ENCODE data around the gene IMMP1L. TPM values are rescaled to one million over a fixed set of nuclear protein-coding genes. Genes with fewer than 3 reads are reported as not detected.
A peak's percentile ranks its signal among the peaks of the same experiment; 100 is the strongest.
"Not testable (repeated sequence)": the region's sequence is repeated elsewhere in the genome, so short reads cannot be mapped to it uniquely, and the experiment has no call there.

Gene IMMP1L
- total RNA-seq, 1 donor from 2014 or later, result 56.7 TPM

GRCh38 chr11:31509051-31509428 is 382 bp downstream of the IMMP1L start:
- Mint-ChIP-seq H3K36me3 (ENCODE audit: insufficient read depth) (peaks cover 7% of the 10 kb centered on the region), H3K27me3 (no peaks in the 10 kb centered on the region), H3K27ac (peak overlapping the region; percentile 99), H3K4me1 (ENCODE audit: low read depth) (peaks cover 22% of the 10 kb centered on the region), H3K4me3 (ENCODE audit: low read depth) (peak overlapping the region; percentile 89), H3K9me3 (ENCODE audit: low read depth) (no peaks in the 10 kb centered on the region)
- no peak for DNase-seq (ENCODE audit: low spot score, unreplicated experiment)
- TF ChIP-seq CTCF (IDR thresholded peaks at IDR 0.05; ENCODE audit: unreplicated experiment), result no peak

- peaks cover 1% of the 10 kb centered on the region for H3K4me1 Mint-ChIP-seq (ENCODE audit: low read depth)
- H3K27ac Mint-ChIP-seq, result no peak overlapping the region
These were observed 8.9 kb downstream of the IMMP1L start for GRCh38 chr11:31500560-31500959.

DNA sequence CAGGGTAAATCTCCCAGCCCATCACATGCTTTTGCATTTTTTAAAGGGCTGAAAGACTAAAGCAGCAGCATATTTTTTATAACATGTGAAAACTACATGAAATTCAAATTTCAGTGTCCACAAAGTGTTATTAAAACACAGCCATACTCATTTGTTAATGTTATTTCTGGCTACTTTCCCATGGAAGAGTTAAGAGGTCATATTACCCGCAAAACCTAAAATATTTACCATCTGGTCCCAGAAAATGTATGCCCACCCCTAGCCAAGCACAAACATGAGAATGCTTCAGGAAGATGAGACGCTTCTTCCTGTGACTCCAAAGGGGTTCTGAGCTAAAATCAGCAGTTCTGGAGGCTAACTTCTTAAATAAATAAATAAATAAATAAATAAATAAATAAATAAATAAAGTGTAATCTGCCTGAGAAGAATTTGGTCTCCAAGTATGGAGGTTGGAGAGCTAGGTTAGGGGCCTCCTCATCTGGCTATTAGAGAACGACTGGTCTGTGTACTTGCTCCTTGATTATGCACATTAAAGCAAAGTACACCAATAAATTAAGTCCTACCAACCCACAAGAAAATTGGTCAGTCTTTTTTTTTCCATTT is 9.7 kb downstream of the IMMP1L start:
- peaks cover 11% of the 10 kb centered on the region for H3K9me3 Mint-ChIP-seq (ENCODE audit: low read depth)

More at GRCh38 chr11:31500560-31500959, 8.9 kb downstream of the IMMP1L start:
- H3K9me3 Mint-ChIP-seq (ENCODE audit: low read depth), result peaks cover 4% of the 10 kb centered on the region
- no peaks in the 10 kb centered on the region for H3K27me3 Mint-ChIP-seq
- DNase-seq (ENCODE audit: low spot score, unreplicated experiment), result no peak
- H3K4me3 Mint-ChIP-seq (ENCODE audit: low read depth), result no peak overlapping the region
- no peak for TF ChIP-seq CTCF (IDR thresholded peaks at IDR 0.05; ENCODE audit: unreplicated experiment)
- H3K36me3 Mint-ChIP-seq (ENCODE audit: insufficient read depth), result peaks cover 33% of the 10 kb centered on the region

GRCh38 chr11:31493762-31494161 is 15.7 kb downstream of the IMMP1L start:
- not testable (repeated sequence) for H3K27me3 Mint-ChIP-seq; H3K4me3 Mint-ChIP-seq (ENCODE audit: low read depth); H3K4me1 Mint-ChIP-seq (ENCODE audit: low read depth); DNase-seq (ENCODE audit: low spot score, unreplicated experiment); H3K27ac Mint-ChIP-seq
- peaks cover 45% of the 10 kb centered on the region for H3K36me3 Mint-ChIP-seq (ENCODE audit: insufficient read depth)
- peaks cover 11% of the 10 kb centered on the region for H3K9me3 Mint-ChIP-seq (ENCODE audit: low read depth)

More for the DNA sequence above, 9.7 kb downstream of the IMMP1L start:
- Mint-ChIP-seq H3K4me3 (ENCODE audit: low read depth) (no peak overlapping the region), H3K4me1 (ENCODE audit: low read depth) (peaks cover 1% of the 10 kb centered on the region), H3K36me3 (ENCODE audit: insufficient read depth) (peaks cover 41% of the 10 kb centered on the region), H3K27me3 (no peaks in the 10 kb centered on the region), H3K27ac (no peak overlapping the region)
- TF ChIP-seq CTCF (IDR thresholded peaks at IDR 0.05; ENCODE audit: unreplicated experiment), result no peak
- DNase-seq (ENCODE audit: low spot score, unreplicated experiment), result no peak

- Mint-ChIP-seq H3K36me3 (ENCODE audit: insufficient read depth) (peaks cover 42% of the 10 kb centered on the region), H3K4me1 (ENCODE audit: low read depth) (peaks cover 2% of the 10 kb centered on the region), H3K9me3 (ENCODE audit: low read depth) (peaks cover 11% of the 10 kb centered on the region), H3K27me3 (no peaks in the 10 kb centered on the region), H3K27ac (no peak overlapping the region), H3K4me3 (ENCODE audit: low read depth) (no peak overlapping the region)
- no peak for TF ChIP-seq CTCF (IDR thresholded peaks at IDR 0.05; ENCODE audit: unreplicated experiment)
- DNase-seq (ENCODE audit: low spot score, unreplicated experiment), result no peak
These were observed 16.2 kb downstream of the IMMP1L start for GRCh38 chr11:31493235-31493634.

DNA sequence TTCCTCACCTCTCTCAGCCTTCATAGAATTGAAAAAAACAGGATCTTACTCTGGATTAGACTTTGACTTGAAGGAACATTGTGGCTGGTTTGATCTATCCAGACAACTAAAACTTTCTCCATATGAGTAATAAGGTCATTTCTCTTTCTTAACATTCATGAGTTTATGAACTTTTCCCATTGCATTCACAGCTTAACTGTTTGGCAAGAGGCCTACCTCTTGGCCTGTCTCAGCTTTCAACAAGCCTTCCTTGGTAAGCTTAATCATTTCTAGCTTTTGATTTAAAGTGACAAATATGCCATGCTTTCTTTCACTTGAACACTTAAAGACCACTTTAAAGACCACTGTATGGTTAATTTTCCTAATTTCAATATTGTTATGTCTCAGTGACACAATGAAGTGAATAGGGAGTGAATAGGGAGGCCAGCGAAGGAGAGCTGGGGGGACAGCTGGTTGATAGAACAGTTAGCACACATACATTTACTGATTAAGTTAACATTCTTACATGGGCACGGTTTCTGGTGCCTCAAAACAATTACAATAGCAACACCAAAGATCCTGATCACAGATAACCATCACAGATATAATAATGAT is 17.0 kb downstream of the IMMP1L start:
- Mint-ChIP-seq H3K9me3 (ENCODE audit: low read depth) (peaks cover 11% of the 10 kb centered on the region), H3K4me1 (ENCODE audit: low read depth) (peaks cover 2% of the 10 kb centered on the region), H3K27me3 (no peaks in the 10 kb centered on the region), H3K36me3 (ENCODE audit: insufficient read depth) (peaks cover 41% of the 10 kb centered on the region), H3K27ac (no peak overlapping the region), H3K4me3 (ENCODE audit: low read depth) (no peak overlapping the region)
- TF ChIP-seq CTCF (IDR thresholded peaks at IDR 0.05; ENCODE audit: unreplicated experiment), result no peak
- no peak for DNase-seq (ENCODE audit: low spot score, unreplicated experiment)

Data from progenitor cell of endocrine pancreas (in vitro differentiated cells).